ENCODE results near the gene TNFAIP8.

- TF ChIP-seq CTCF (IDR thresholded peaks at IDR 0.05), result no peak
- no peak for TF ChIP-seq EZH2 (IDR thresholded peaks at IDR 0.05)
Observed at GRCh38 chr5:119339965-119340364, 15.9 kb upstream of the TNFAIP8 start.

Data from neural progenitor cell (in vitro differentiated cells).